LNCaP clone FGC (cell line): ENCODE measurements around the gene TGM1.

Experiments used
- DNase-seq: peaks from one replicate; pipeline ENCODE4 v3.0.0-alpha.2; 2011; ENCODE audit warnings: low read depth
- H3K4me3 ChIP-seq: 2 replicates; pipeline ENCODE4 v1.5.1; 2011; ENCODE audit warnings: mild to moderate bottlenecking, low read depth, low read length, control low read depth
- CTCF ChIP-seq: IDR thresholded peaks from 2 replicates; pipeline ENCODE4 v1.5.1; 2012; ENCODE audit warnings: mild to moderate bottlenecking; ENCODE audit not compliant: control insufficient read depth, insufficient read depth; ENCODE audit errors: extremely low read depth

Gene TGM1

GRCh38 chr14:24259282-24260025 is 3.5 kb downstream of the TGM1 start:
- no peak overlapping the region for H3K4me3 ChIP-seq
- no peak for DNase-seq
- TF ChIP-seq CTCF, result no peak

GRCh38 chr14:24258548-24259265 is 4.3 kb downstream of the TGM1 start:
- DNase-seq, result no peak
- no peak overlapping the region for H3K4me3 ChIP-seq
- TF ChIP-seq CTCF, result no peak

GRCh38 chr14:24258119-24258518 is 4.9 kb downstream of the TGM1 start:
- DNase-seq, result no peak
- TF ChIP-seq CTCF, result no peak
- no peak overlapping the region for H3K4me3 ChIP-seq

GRCh38 chr14:24256960-24257359 is 6.0 kb downstream of the TGM1 start:
- TF ChIP-seq CTCF, result no peak
- H3K4me3 ChIP-seq, result no peak overlapping the region
- no peak for DNase-seq

- no peak overlapping the region for H3K4me3 ChIP-seq
- no peak for DNase-seq
- TF ChIP-seq CTCF, result no peak
Measured at GRCh38 chr14:24255931-24256711, 6.9 kb downstream of the TGM1 start.

- no peak for TF ChIP-seq CTCF
- H3K4me3 ChIP-seq, result no peak overlapping the region
- DNase-seq, result no peak
Measured at GRCh38 chr14:24255438-24255837, 7.5 kb downstream of the TGM1 start.
